HepG2 (cell line): ENCODE results near the gene GRIK5. TPM values are rescaled to one million over a fixed set of nuclear protein-coding genes. Genes with fewer than 3 reads are reported as not detected.

Experiments
- ATAC-seq: fragments of 200-7000 bp; cut with Tn5 transposase; 3 replicates; pipeline ENCODE4 v1.9.1; 2020; ENCODE audit warnings: mild to moderate bottlenecking, moderate library complexity
- BruUV-seq: library from RNA; stranded (reverse); fragments of 400-500 nt; replicated peaks from 2 replicates; lab custom pipeline; 2021; lab: Mats Ljungman, UMichigan
- CTCF ChIA-PET: fragments of 300-600 bp; formaldehyde crosslinking; extraction: SDS; loops from one replicate; lab custom pipeline; 2021; ENCODE audit warnings: low total read pairs, inconsistent platforms, low intra/inter-chr PET ratio; lab: Yijun Ruan, JAX
- POLR2A ChIA-PET: fragments of 350-600 bp; sonication (Branson Sonifier 250); formaldehyde crosslinking; loops from one replicate; lab custom pipeline; 2020; ENCODE audit warnings: antibody characterized with exemption, inconsistent platforms; lab: Yijun Ruan, JAX
- DNase-seq: peaks from one replicate; pipeline ENCODE4 v3.0.0-alpha.2; 2015; ENCODE audit warnings: low spot score
- FAIRE-seq: peaks from 3 replicates; lab custom pipeline; 2011; peaks lifted over from hg19 to GRCh38; lab: Jason Lieb, UNC
- H2AFZ ChIP-seq: one replicate; pipeline ENCODE4 v1.6.1; 2011; ENCODE audit warnings: low read length, inconsistent platforms
- H3K27ac ChIP-seq: fragments of 300-600 bp; 3 replicates; pipeline ENCODE4 v1.8.0; 2011; ENCODE audit warnings: mixed run types, mild to moderate bottlenecking, mixed read lengths, low read length, inconsistent platforms; ENCODE audit not compliant: insufficient read depth; ENCODE audit errors: extremely low read length
- H3K27me3 ChIP-seq, 2 experiments: fragments of 200-600 bp in 1 of 2; 2 replicates in 1 of 2; 3 replicates in 1 of 2; pipeline versions ENCODE4 v1.6.0 to v1.8.0; 2011; ENCODE audit warnings: low read length in 2 of 2, mild to moderate bottlenecking in 2 of 2, moderate library complexity in 2 of 2, inconsistent platforms in 1 of 2; ENCODE audit not compliant: insufficient read depth in 2 of 2, control insufficient read depth in 1 of 2
- H3K36me3 ChIP-seq, 2 experiments: fragments of 200-600 bp in 1 of 2; replicated peaks in 1 of 2; 2 replicates in 1 of 2; 3 replicates in 1 of 2; pipeline versions ENCODE4 v1.5.1 to v1.8.0; 2011; ENCODE audit warnings: low read length in 2 of 2, inconsistent platforms in 1 of 2; ENCODE audit not compliant: insufficient read depth in 2 of 2, control insufficient read depth in 1 of 2
- H3K4me1 ChIP-seq: 2 replicates; pipeline ENCODE4 v1.5.1; 2012; ENCODE audit warnings: low read length, inconsistent platforms; ENCODE audit not compliant: insufficient read depth
- H3K4me2 ChIP-seq: 2 replicates; pipeline ENCODE4 v1.6.0; 2011; ENCODE audit warnings: low read depth, low read length, inconsistent platforms
- H3K4me3 ChIP-seq, 3 experiments: fragments of 200-600 bp in 1 of 3; sonication (generic), shearing (Covaris generic) in 1 of 3; replicated peaks in 1 of 3; 2 replicates each; pipeline ENCODE4 v1.5.1; 2011 to 2016; ENCODE audit warnings: low read length in 3 of 3, inconsistent platforms in 2 of 3, low read depth in 2 of 3, mild to moderate bottlenecking in 2 of 3, control low read depth in 1 of 3, mixed read lengths in 1 of 3; ENCODE audit not compliant: insufficient read depth in 1 of 3
- H3K79me2 ChIP-seq: one replicate; pipeline ENCODE4 v1.6.1; 2011; ENCODE audit warnings: low read length, inconsistent platforms; ENCODE audit not compliant: insufficient read depth
- H3K9ac ChIP-seq: 2 replicates; pipeline ENCODE4 v1.6.0; 2011; ENCODE audit warnings: mild to moderate bottlenecking, low read depth, low read length, inconsistent platforms; ENCODE audit not compliant: insufficient read depth
- H3K9me3 ChIP-seq: 2 replicates; pipeline ENCODE4 v1.5.1; 2012; ENCODE audit warnings: mild to moderate bottlenecking, low read length
- H4K20me1 ChIP-seq: 2 replicates; pipeline ENCODE4 v1.6.0; 2011; ENCODE audit warnings: inconsistent platforms, mild to moderate bottlenecking, low read length, moderate library complexity; ENCODE audit not compliant: insufficient read depth
- ATF7 ChIP-seq, 2 experiments: fragments of 450-650 bp in 1 of 2; sonication (generic) in 1 of 2; formaldehyde crosslinking in 1 of 2; IDR thresholded peaks; 2 replicates each; pipeline versions ENCODE4 v1.4.0 to v1.6.1; 2016 to 2020; ENCODE audit warnings: antibody characterized with exemption in 1 of 2, mild to moderate bottlenecking in 1 of 2, missing genetic modification reagents in 1 of 2
- CENPT ChIP-seq: sonication (generic); formaldehyde crosslinking; IDR thresholded peaks from 2 replicates; pipeline ENCODE4 v1.8.0; 2022; ENCODE audit warnings: low read depth, mild to moderate bottlenecking, moderate library complexity, missing genetic modification reagents
- NFRKB ChIP-seq: fragments of 450-650 bp; IDR thresholded peaks from 2 replicates; pipeline ENCODE4 v1.6.1; 2017
- SMAD9 ChIP-seq: sonication (generic); formaldehyde crosslinking; IDR thresholded peaks from 2 replicates; pipeline ENCODE4 v1.5.1; 2020; ENCODE audit warnings: mild to moderate bottlenecking, missing genetic modification reagents
- TBX3 ChIP-seq: fragments of 450-650 bp; IDR thresholded peaks from 2 replicates; pipeline ENCODE4 v1.6.1; 2017; ENCODE audit warnings: antibody characterized with exemption, mild to moderate bottlenecking, inconsistent platforms, borderline replicate concordance
- TP53 ChIP-seq: sonication (generic); formaldehyde crosslinking; conservative IDR thresholded peaks from 2 replicates; pipeline ENCODE4 v1.4.0; 2020; ENCODE audit warnings: missing genetic modification reagents
- ZNF256 ChIP-seq: sonication (generic); formaldehyde crosslinking; conservative IDR thresholded peaks from 2 replicates; pipeline ENCODE4 v1.4.0; 2020; ENCODE audit warnings: missing genetic modification reagents
- WGBS: methylation state at CpG from one replicate; pipeline ENCODE4 v1.1.6; 2017; ENCODE audit warnings: low lambda C conversion rate; 5-methylcytosine and 5-hydroxymethylcytosine counted together
- in situ Hi-C: cut with HindIII; loops from 2 replicates; pipeline ENCODE4 v1.10.0; 2017; ENCODE audit warnings: low pct_unique_long_range_greater_than_20kb; ENCODE audit not compliant: extremely low pct_ligation_motif_present
- intact Hi-C: fragments of 100-400 bp; cut with micrococcal nuclease; formaldehyde crosslinking; loops from one replicate; pipeline ENCODE4 v1.10.0; 2022; ENCODE audit not compliant: unreplicated experiment
- polyA plus RNA-seq, 8 experiments: library from polyadenylated mRNA; depleted of rRNA in 3 of 8; stranded (reverse) in 7 of 8; unstranded in 1 of 8; fragments of >200 nt; fragmentation: Illumina TruSeq in 4 of 8; extraction: Trizol in 4 of 8; gene quantifications; 2 replicates each; pipeline versions ENCODE4 v1.2.1 to v1.2.3, GENCODE V29; 2011 to 2016; ENCODE audit warnings: low read depth in 4 of 8, missing spikeins in 1 of 8, mixed read lengths in 1 of 8; ENCODE audit not compliant: insufficient read depth in 1 of 8
- total RNA-seq, 5 experiments: library from RNA; depleted of rRNA; stranded (reverse); fragments of >200 nt; fragmentation: Illumina TruSeq; extraction: Trizol; gene quantifications; 2 replicates each; pipeline ENCODE4 v1.2.3, GENCODE V29; 2016; ENCODE audit warnings: low read depth in 1 of 5
- TF ChIP-seq, protein P1 (sequence below), 2 experiments: IDR thresholded peaks; 2 replicates each; pipeline ENCODE4 v1.6.1; 2011 to 2012; ENCODE audit warnings: low read length in 2 of 2, borderline replicate concordance in 1 of 2, low read depth in 1 of 2, mild to moderate bottlenecking in 1 of 2, moderate library complexity in 1 of 2
- TF ChIP-seq, protein P2 (sequence below): sonication (generic); formaldehyde crosslinking; IDR thresholded peaks from 2 replicates; pipeline ENCODE4 v1.8.1; 2023; ENCODE audit warnings: mild to moderate bottlenecking, moderate library complexity, missing genetic modification reagents

Gene GRIK5
- total and polyA plus RNA-seq, 2 of the 13 experiments (the other 11 are each of a cell fraction or from before 2014, with no cell fraction given): not detected

DNA sequence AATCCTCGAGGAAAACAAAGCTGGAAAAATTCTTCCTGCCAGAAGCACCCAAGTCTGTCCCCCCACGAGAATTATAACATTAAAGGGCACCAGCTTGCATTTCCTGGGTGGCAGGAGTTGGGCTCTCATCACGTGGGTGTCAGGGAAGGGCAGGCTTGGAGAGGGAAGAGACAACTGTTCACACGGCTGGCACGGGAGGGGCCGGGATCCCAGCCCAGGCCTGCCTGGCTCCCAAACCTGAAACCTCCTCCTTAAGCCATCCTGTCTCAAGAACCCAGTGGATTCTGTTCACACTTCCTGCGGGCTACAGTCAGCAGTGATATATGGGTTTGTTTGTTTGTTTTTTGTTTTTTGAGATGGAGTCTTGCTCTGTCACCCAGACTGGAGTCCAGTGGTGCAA lies 12.2 kb downstream of the GRIK5 start:
- POLR2A ChIA-PET: no interaction called here
- CTCF ChIA-PET: no interaction called here

DNA sequence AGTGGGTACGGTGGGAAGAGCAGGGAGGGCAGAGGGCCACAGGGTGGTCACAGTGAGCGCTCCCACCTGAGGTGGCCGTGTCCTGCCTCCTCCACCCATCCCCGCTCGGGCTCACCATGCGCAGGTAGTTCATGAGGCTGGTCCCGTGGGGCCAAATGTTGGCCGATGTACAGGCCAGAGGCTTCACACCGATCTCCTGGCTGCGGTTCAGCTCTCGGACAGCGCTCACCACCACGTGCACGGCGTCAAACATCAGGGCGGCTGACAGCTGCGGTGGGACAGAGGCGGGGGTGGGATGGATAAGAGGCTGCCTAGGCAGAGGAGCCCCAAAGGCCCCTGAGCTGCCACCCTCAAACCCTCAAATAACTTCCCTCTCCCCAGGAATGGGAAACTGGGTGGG lies 15.8 kb downstream of the GRIK5 start:
- no peak for TF ChIP-seq NFRKB
- TF ChIP-seq, protein P1, sequence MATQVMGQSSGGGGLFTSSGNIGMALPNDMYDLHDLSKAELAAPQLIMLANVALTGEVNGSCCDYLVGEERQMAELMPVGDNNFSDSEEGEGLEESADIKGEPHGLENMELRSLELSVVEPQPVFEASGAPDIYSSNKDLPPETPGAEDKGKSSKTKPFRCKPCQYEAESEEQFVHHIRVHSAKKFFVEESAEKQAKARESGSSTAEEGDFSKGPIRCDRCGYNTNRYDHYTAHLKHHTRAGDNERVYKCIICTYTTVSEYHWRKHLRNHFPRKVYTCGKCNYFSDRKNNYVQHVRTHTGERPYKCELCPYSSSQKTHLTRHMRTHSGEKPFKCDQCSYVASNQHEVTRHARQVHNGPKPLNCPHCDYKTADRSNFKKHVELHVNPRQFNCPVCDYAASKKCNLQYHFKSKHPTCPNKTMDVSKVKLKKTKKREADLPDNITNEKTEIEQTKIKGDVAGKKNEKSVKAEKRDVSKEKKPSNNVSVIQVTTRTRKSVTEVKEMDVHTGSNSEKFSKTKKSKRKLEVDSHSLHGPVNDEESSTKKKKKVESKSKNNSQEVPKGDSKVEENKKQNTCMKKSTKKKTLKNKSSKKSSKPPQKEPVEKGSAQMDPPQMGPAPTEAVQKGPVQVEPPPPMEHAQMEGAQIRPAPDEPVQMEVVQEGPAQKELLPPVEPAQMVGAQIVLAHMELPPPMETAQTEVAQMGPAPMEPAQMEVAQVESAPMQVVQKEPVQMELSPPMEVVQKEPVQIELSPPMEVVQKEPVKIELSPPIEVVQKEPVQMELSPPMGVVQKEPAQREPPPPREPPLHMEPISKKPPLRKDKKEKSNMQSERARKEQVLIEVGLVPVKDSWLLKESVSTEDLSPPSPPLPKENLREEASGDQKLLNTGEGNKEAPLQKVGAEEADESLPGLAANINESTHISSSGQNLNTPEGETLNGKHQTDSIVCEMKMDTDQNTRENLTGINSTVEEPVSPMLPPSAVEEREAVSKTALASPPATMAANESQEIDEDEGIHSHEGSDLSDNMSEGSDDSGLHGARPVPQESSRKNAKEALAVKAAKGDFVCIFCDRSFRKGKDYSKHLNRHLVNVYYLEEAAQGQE (IDR thresholded peaks at IDR 0.05; ENCODE audit: borderline replicate concordance in 1 of 2, low read depth in 1 of 2, low read length in 2 of 2): 0 out of 4 replicates have a peak, but pooled peaks of 1 of the 2 experiments have one; percentile 13
- H3K9me3 ChIP-seq: no peaks in the 10 kb centered on the region
- POLR2A ChIA-PET: no interaction called here
- no peak for ATAC-seq
- CTCF ChIA-PET: no interaction called here
- H2AFZ ChIP-seq: no peak overlapping the region
- no peak overlapping the region for H3K9ac ChIP-seq
- intact Hi-C loops (no loop called here), in situ Hi-C loops (no loop called here)
- WGBS: 12% methylated on average over 4 of the region's 18 CpGs
- BruUV-seq: no TSS peak
- no peak for FAIRE-seq
- no peak for DNase-seq
- H3K79me2 ChIP-seq: no peaks in the 10 kb centered on the region
- H3K27me3 ChIP-seq: peaks cover 1 to 18% of the 10 kb centered on the region in 2 experiments; a peak in 2 of 5 replicates
- no peaks in the 10 kb centered on the region for H4K20me1 ChIP-seq
- H3K4me3 ChIP-seq: no peak overlapping the region
- H3K36me3 ChIP-seq: no peaks in the 10 kb centered on the region
- no peak overlapping the region for H3K27ac ChIP-seq
- peaks cover 4% of the 10 kb centered on the region for H3K4me1 ChIP-seq
- H3K4me2 ChIP-seq: no peak overlapping the region

More for the DNA sequence above, 12.2 kb downstream of the GRIK5 start:
- Histone ChIP-seq H3K9me3 (no peaks in the 10 kb centered on the region), H4K20me1 (no peaks in the 10 kb centered on the region), H3K9ac (no peak overlapping the region), H3K27ac (no peak overlapping the region), H3K4me1 (0 out of 2 replicates have a peak, but pooled peaks cover 7% of the 10 kb centered on the region), H3K4me3 (no peak overlapping the region), H3K27me3 (peaks cover 1 to 13% of the 10 kb centered on the region in 2 experiments; a peak in 2 of 5 replicates), H2AFZ (no peak overlapping the region), H3K79me2 (no peaks in the 10 kb centered on the region), H3K36me3 (no peaks in the 10 kb centered on the region), H3K4me2 (no peak overlapping the region)
- no peak for FAIRE-seq
- ATAC-seq: no peak
- WGBS: 10% methylated on average over 5 of the region's 7 CpGs
- no TSS peak for BruUV-seq
- in situ Hi-C loops: no loop called here
- no peak for DNase-seq
- TF ChIP-seq TBX3 (no peak), TP53 (no peak), CENPT (CRISPR knock-in tag) (no peak), ATF7 (IDR thresholded peaks at IDR 0.05) (no peak), ATF7 (CRISPR knock-in tag; IDR thresholded peaks at IDR 0.05) (no peak), SMAD9 (no peak), ZNF256 (CRISPR knock-in tag) (no peak)
- TF ChIP-seq, protein P2, sequence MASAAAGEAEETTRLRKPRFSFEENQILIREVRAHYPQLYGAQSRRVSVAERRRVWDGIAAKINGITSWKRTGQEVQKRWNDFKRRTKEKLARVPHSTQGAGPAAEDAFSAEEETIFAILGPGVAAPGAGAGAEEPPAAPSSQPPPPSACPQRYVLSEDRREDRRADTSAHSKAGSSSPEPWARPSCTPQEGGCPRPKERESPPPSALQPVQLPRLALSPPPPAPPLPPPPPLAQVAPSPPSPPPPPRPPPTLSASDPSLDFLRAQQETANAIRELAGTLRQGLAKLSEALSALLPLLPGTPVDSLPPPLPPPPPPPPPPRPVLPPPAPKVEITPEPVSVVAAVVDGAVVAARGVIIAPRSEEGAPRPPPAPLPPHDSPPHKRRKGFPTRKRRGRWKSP (CRISPR knock-in tag): no peak
- TF ChIP-seq, all 625 proteins: peak for 0
- intact Hi-C loops: no loop called here
